Tibial artery (tissue), 4 donors: ENCODE results near the gene B3GNT2.
"Not testable (repeated sequence)": the region's sequence is repeated elsewhere in the genome, so short reads cannot be mapped to it uniquely, and the experiment has no call there.

ENCODE experiments used
- DNase-seq, 2 donors: peaks; one replicate each; pipeline ENCODE4 v3.0.0-alpha.2; 2019
- H3K27ac ChIP-seq, 2 donors: fragments of 200-600 bp; sonication (generic) in 1 of 2; 1 replicate in 1 of 2; 2 replicates in 1 of 2; pipeline ENCODE4 v1.5.1; 2018 to 2019; ENCODE audit warnings: mild to moderate bottlenecking in 1 of 2
- H3K27me3 ChIP-seq, 2 donors: fragments of 200-600 bp; sonication (generic) in 1 of 2; one replicate each; pipeline versions ENCODE4 v1.5.1 to v1.6.0; 2016 to 2019
- H3K36me3 ChIP-seq, 3 donors: fragments of 200-600 bp; sonication (generic) in 2 of 3; one replicate each; pipeline ENCODE4 v1.5.1; 2016 to 2019; ENCODE audit warnings: mild to moderate bottlenecking in 2 of 3
- H3K4me1 ChIP-seq, 4 donors: fragments of 200-600 bp; sonication (generic) in 2 of 4; 1 replicate in 3 of 4; 2 replicates in 1 of 4; pipeline ENCODE4 v1.5.1; 2016 to 2019
- H3K4me3 ChIP-seq, 2 donors: fragments of 200-600 bp; sonication (generic) in 1 of 2; 1 replicate in 1 of 2; 2 replicates in 1 of 2; pipeline ENCODE4 v1.5.1; 2018 to 2019; ENCODE audit warnings: mild to moderate bottlenecking in 2 of 2
- H3K9me3 ChIP-seq, 3 donors: fragments of 200-600 bp; sonication (generic) in 1 of 3; one replicate each; pipeline ENCODE4 v1.5.1; 2016 to 2019
- intact Hi-C: fragments of 100-400 bp; cut with DNase I; formaldehyde crosslinking; loops from one replicate; pipeline ENCODE4 v1.15.0; 2023; ENCODE audit warnings: low total_unique reads
- TF ChIP-seq, protein P1 (sequence below), 2 experiments: fragments of 200-600 bp in 1 of 2; fragments of 450-650 bp in 1 of 2; IDR thresholded peaks; one replicate each; pipeline ENCODE4 v1.5.1; 2017 to 2019; ENCODE audit warnings: antibody characterized with exemption in 2 of 2, mild to moderate bottlenecking in 1 of 2, moderate library complexity in 1 of 2

B3GNT2 gene

GRCh38 chr2:62151306-62151638 lies 44.6 kb upstream of the B3GNT2 start:
- intact Hi-C loops: no loop called here
- no peak overlapping the region for H3K27ac ChIP-seq
- no peak for DNase-seq
- TF ChIP-seq, protein P1, sequence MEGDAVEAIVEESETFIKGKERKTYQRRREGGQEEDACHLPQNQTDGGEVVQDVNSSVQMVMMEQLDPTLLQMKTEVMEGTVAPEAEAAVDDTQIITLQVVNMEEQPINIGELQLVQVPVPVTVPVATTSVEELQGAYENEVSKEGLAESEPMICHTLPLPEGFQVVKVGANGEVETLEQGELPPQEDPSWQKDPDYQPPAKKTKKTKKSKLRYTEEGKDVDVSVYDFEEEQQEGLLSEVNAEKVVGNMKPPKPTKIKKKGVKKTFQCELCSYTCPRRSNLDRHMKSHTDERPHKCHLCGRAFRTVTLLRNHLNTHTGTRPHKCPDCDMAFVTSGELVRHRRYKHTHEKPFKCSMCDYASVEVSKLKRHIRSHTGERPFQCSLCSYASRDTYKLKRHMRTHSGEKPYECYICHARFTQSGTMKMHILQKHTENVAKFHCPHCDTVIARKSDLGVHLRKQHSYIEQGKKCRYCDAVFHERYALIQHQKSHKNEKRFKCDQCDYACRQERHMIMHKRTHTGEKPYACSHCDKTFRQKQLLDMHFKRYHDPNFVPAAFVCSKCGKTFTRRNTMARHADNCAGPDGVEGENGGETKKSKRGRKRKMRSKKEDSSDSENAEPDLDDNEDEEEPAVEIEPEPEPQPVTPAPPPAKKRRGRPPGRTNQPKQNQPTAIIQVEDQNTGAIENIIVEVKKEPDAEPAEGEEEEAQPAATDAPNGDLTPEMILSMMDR (IDR thresholded peaks at IDR 0.05): no peak
- no peaks in the 10 kb centered on the region for H3K36me3 ChIP-seq
- H3K9me3 ChIP-seq: no peaks in the 10 kb centered on the region
- H3K4me3 ChIP-seq: no peak overlapping the region
- no peaks in the 10 kb centered on the region for H3K4me1 ChIP-seq
- no peaks in the 10 kb centered on the region for H3K27me3 ChIP-seq

GRCh38 chr2:62152000-62152399 lies 43.9 kb upstream of the B3GNT2 start:
- Histone ChIP-seq H3K27me3 (no peaks in the 10 kb centered on the region), H3K9me3 (no peaks in the 10 kb centered on the region), H3K36me3 (no peaks in the 10 kb centered on the region), H3K4me3 (no peak overlapping the region), H3K27ac (no peak overlapping the region), H3K4me1 (peaks cover 0 to 6% (median 5%) of the 10 kb centered on the region in 4 donors)
- intact Hi-C loops: no loop called here
- TF ChIP-seq, protein P1 (IDR thresholded peaks at IDR 0.05): no peak
- DNase-seq: no peak

DNA sequence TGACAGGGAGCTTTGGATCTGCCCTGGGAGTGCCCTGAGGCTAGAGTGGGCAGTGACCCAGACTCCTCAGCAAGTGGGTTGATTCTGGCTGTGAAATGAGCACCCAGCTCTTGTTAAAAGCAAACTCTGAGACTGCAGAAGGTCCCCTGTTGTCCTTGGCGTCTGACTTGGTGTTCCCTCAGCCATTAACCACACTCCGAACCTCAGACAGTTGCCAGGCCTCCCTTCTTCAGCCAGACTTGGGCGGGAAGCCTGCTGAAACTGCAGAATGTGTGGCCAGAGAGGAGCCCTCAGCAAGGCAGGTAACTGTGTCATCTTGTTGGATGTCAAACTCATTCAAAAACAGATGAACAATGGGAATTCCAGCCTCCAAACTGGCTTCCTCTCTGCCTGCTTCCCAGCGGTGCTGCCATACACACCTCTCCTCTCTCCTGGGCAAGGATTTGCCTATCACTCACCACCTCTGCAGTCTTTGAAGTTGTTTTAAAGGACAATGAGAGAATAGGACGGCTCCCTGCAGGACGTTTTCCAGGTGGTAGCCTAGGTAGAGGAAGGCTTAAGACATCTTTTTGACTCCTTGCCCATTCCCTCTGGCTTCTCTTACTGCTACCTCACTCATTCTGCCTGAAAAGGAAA lies 38.9 kb upstream of the B3GNT2 start:
- no peaks in the 10 kb centered on the region for H3K36me3 ChIP-seq
- no peaks in the 10 kb centered on the region for H3K9me3 ChIP-seq
- no peak overlapping the region for H3K4me3 ChIP-seq
- H3K27me3 ChIP-seq: no peaks in the 10 kb centered on the region
- peaks cover 0 to 26% (median 17%) of the 10 kb centered on the region in 4 donors for H3K4me1 ChIP-seq
- TF ChIP-seq, protein P1 (IDR thresholded peaks at IDR 0.05): no peak
- intact Hi-C loops: no loop called here
- DNase-seq: no peak
- H3K27ac ChIP-seq: no peak overlapping the region

DNA sequence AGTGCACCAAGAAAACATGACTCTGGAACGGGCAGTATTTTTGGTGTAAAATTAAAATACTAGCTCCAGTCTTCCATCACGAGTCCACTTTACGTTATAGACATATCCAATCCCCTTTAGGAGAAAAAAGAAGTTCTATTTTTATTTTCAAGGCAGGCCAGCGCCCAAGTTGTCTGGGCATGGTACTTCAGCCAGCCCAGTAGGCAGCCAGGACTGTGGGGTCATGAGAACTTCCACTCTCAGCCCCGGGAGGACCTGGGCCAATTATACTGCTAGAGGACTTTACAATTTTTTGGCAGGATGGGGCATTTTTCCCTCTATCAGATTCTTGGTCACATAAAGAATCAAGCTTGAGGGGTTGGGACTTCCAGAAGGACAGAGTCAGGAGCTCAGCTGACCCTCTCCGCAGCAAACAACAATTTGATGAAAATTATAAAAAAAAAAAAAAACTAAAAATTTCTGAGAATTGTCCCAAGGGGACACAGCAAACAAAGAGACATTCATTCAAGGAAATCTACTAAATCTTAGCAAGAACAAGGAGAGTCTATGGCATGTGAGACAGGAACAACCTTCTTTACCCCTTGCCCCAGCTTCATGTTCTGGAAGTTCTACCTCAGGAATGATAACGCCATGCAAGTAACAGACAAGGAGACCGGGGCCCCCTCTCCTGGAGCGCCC lies 37.3 kb upstream of the B3GNT2 start:
- intact Hi-C loops: no loop called here
- H3K36me3 ChIP-seq: no peaks in the 10 kb centered on the region
- H3K9me3 ChIP-seq: no peaks in the 10 kb centered on the region
- H3K4me1 ChIP-seq: peaks cover 0 to 26% (median 17%) of the 10 kb centered on the region in 4 donors
- H3K27me3 ChIP-seq: no peaks in the 10 kb centered on the region
- DNase-seq: peak in 1 of 2 donors; percentile 76
- no peak overlapping the region for H3K4me3 ChIP-seq
- peak overlapping the region in 1 of 2 donors; percentile 5 for H3K27ac ChIP-seq
- TF ChIP-seq, protein P1 (IDR thresholded peaks at IDR 0.05): no peak

DNA sequence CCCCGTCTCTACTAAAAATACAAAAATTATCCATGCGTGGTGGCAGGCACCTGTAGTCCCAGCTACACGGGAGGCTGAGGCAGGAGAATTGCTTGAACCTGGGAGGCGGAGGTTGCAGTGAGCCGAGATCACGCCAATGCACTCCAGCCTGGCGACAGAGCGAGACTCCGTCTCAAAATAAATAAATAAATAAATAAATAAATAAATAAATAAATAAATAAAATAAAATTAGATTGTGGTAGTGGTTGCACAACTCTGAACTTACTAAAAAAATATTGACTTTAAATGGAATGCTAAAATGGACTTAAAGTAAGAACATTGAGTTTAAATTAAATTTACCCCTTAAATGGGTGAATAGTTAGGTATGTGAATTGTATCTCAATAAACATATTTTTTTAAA lies 35.2 kb upstream of the B3GNT2 start:
- H3K4me3 ChIP-seq, H3K9me3 ChIP-seq, H3K27me3 ChIP-seq, H3K36me3 ChIP-seq, DNase-seq, H3K27ac ChIP-seq, intact Hi-C loops: not testable (repeated sequence)
- H3K4me1 ChIP-seq: peaks cover 0 to 26% (median 17%) of the 10 kb centered on the region in 4 donors

DNA sequence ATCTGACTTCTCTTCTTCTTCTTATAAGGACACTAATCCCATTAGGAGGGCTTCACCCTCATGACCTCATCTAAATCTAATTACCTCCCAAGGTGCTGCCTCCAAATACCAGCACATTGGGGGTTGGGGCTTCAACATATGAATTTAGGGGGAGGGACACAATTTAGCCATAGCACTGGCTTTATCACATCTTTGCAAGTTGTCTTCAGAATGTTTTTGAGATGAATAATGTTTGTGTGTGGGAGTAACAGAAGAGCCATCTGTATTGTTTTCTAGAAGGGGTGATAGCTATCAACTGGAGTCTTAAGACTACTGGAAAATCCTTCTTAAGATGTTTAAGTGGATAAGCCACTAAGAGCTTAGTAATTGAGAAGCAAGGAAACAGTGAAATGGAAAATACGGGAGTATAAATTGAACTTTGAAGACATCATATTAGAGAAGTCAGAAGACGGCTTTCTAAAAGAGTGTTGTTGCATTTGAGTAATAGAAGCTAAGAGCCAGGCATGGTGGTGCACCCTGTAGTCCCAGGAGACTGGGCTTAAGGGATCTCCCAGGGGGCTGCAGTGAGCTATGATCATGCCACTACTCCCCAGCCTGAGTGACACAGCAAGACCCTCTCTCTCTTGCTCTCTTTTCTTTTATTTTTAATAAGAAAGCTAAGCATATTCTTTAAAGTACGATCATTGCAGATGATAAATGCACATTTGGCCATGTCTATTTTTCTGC lies 32.6 kb upstream of the B3GNT2 start:
- no peak for DNase-seq
- Histone ChIP-seq H3K27me3 (no peaks in the 10 kb centered on the region), H3K9me3 (no peaks in the 10 kb centered on the region), H3K27ac (no peak overlapping the region), H3K4me1 (peaks cover 0 to 14% (median 4%) of the 10 kb centered on the region in 4 donors), H3K4me3 (no peak overlapping the region), H3K36me3 (no peaks in the 10 kb centered on the region)
- TF ChIP-seq, protein P1 (IDR thresholded peaks at IDR 0.05): no peak
- intact Hi-C loops: no loop called here
